ENCODE data around the gene SIGLECL1. TPM values are rescaled to one million over a fixed set of nuclear protein-coding genes. Genes with fewer than 3 reads are reported as not detected.

The SIGLECL1 gene
- total RNA-seq, 1 donor from 2014 or later, result not detected

DNA sequence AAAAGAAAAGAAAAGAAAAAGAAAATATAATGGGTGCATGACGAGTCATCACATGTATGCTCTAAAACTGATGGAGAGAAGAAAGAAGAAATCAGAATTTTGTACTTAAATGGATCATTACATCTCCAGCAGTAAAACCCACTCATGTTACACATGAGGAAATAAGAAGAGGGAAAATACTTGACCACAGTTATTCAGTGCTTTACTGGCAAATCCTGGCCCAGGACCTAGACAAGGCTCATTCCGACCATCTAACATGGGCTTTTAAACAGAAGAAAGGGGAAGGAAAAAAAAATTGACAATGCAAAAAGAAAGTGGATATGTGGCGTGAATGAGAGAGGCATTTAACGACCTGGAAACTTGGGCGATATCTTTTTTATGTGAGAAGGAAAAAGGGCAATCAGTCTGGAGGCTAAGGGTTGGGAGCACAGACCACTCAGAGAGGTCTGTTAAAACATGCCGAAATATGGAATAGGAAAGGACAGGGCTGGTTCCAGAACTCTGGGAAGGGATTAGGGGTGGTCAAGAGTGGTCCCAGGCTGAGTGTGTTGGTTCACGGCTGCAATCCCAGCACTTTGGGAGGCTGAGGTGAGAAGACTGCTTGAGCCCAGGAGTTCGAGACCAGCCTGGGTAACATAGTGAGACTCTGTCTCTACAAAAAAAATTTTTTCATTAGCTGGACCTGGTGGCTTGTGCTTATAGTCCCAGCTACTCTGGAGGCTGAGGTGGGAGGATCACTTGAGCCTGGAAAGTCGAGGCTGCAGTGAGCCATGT lies 1.6 kb downstream of the SIGLECL1 start:
- peak; percentile 8 for DNase-seq (ENCODE audit: low read depth)

DNA sequence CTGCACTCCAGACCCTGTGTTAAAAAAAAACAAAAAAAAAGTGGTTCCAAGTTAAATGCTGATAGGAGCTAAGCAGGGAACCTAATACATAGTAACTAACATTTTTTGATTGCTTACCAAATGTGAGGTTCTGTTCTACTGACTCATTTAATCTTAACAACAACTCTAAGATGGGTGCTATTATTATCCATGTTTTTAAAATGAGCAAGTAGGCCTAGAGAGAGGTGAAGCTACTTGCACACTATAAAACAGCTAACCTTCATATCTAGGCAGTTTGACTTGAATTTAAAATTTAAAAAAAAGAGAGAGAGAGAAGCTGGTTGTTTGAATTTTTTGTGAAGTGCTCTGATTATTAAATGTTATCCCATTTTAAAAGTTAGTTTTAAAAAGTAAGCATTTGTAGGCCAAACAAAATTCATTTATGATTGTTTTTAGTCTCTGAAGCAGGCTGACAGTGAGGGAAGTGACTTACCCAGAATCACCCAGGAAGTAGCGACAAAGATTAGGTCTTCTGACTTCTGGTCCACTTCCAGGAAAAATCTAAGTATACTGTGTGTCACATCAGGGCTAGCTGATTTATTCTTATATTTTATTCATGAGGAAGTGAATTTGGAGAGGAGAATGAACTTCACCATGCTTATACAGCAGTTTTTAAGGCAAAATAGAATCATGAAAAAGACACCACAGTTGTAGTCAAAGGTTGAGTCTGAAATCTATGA lies 2.4 kb downstream of the SIGLECL1 start:
- no peak for DNase-seq (ENCODE audit: low read depth)

DNA sequence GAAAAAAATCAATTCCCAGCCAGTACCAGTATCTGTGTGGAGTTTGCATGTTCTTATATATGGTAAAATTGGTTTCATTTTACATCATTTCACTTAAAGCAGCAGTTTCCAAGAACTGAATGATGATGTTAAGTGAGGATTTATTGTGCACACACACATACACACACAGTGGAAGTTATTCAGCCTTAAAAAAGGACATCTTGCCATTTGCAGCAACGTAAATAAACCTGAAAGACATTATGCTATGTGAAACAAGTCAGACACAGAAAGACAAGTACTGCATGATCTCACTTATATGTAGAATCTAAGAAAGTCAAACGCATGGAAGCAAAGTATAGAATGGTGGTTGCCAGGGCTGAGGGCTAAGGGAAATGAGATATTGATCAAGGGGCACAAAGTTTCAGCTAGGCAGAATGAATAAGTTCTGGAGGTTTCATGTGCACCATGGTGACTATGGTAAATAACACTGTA lies 5.3 kb downstream of the SIGLECL1 start:
- DNase-seq (ENCODE audit: low read depth), result no peak

DNA sequence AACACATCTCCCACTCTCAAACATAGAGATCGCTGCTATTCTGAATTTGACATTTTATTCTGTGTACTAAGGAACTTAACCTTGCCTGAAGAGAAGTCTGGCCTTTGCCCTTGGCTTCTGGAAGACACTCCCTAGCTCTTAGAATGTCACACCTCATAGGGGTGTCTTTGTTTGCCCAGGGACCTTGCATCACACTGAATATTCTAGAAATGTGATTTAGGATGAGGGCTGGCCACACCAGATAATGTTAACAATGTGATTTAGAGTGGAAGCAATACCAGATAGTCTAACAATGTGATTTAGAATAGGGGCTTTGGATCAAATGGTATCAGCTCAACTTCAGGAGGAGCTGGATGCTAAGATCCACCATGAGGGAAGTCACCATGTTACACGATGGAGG lies 6.6 kb downstream of the SIGLECL1 start:
- no peak for DNase-seq (ENCODE audit: low read depth)

DNA sequence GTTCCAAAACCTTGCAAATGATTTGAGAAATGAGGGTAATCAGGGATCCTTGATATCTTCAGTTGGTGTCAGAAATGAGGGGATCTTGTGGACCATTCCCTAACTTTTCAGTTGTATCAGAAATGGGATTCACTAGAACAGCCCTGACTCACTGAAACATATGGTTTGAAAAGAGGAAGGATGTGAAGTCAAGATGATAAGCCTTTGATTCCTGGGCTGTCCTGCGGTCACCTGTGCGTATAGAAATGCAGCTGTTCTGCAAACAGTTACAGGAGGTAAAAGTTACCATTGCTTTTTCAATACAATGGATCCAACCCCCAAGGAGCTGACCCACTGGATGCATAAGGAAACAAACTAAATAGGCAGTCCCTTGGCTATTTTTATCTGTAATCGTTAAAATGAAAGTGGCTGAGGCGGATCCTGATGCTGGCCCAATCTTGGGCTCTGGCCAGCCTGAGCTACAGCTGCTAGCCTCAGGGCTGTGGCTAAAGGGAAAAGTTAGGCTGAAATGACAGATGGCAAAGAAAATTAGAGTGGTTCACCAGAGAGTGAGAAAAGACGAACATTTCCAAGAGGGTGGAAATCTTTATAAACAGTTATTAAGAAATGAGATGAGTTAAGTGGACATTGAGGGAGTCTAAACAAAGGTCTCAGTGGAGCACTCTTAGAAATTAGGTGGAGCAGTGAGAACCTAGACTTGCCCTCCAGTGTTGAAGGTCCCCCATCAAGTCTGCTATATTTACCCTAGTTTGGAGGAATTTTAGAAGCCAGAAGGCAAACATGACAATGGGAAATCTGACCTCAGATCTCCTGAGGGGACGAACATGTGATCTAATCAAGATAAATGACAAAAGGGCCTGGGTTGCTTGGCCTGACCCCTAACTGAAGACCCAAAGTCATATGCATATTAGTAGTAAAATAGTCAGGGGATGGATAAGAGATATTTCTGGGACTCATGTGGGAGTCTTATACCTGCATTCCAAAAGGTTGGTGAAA lies 7.6 kb downstream of the SIGLECL1 start:
- DNase-seq (ENCODE audit: low read depth), result no peak

DNA sequence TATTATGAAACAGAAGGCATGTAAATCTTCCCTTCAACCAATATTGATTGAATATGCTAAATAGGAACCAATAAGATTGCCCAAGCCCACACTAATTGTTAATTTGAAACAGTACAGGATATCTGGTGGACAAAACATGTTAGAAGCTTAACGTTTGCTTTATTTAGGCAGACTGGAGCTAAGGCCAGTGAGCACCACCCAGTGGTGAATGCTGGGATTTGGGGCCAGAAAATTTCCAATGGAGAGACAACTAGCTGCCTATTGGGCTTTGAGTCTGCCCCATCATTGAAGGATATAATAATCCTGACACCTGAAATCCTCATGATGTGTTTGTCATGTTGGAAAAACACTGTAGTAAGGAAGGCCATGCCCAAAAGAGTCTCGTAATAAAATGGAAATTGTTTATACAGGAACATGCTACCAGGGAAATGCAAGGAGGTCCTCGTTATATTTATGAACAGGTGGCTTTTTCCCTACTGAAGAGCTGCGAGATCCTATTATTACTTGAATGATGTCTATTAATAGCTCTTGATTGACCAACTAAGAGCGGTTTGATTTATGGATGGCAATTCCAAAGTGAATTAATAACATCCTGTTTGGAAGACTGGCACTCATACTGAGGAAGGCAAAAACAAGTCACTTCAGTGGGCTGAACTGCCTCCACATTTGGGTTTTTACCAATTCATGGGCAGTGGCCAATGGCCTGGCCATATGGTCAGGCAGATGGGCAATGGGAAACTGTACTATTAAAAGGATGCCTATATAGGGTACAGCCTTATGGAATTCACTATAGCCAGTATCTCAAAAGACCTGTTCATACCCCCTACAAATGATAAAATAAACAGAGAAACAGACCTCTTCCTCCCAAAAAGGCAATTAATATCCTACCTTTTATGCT lies 8.7 kb downstream of the SIGLECL1 start:
- peak; percentile 18 for DNase-seq (ENCODE audit: low read depth)

DNA sequence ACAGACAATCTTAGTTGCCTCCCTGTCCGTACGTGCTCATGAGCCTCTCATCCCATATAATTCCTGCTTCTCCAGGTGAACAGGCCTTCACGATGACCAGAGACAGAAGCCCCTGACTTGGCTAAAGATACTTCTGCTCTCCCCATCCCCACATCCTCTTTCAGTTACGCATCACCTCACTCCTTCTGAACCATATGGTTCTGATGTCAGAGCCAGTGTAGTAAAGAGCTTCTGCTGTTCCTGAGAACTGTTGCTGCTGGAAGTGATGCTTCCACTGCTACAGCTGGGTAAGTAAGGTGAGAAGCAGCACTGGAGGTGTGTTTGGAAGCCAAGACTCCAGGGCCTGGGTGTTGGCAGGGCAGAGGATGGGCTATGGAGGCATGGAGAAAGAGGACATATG lies 12.9 kb downstream of the SIGLECL1 start:
- no peak for DNase-seq (ENCODE audit: low read depth)

DNA sequence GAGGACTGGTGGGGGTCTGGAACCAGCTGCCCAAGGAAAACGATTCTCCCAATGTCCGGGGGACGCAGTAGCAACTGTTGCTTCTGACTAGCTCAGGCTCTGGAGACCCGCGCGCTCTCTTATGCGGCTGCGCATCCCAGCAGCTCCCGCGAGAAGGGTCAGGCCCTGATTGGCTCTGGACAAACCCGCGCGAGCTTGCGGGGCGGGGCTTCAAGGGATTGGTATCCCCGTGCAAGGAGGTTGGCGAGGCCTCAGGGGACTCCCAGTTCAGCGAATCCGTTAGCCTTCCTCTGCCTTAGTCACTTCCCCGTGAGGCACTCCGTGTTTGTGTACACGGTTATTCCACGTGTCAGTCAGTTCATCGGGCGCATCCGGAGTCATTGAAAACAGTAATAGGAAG lies 20.2 kb downstream of the SIGLECL1 start:
- DNase-seq (ENCODE audit: low read depth), result no peak

DNA sequence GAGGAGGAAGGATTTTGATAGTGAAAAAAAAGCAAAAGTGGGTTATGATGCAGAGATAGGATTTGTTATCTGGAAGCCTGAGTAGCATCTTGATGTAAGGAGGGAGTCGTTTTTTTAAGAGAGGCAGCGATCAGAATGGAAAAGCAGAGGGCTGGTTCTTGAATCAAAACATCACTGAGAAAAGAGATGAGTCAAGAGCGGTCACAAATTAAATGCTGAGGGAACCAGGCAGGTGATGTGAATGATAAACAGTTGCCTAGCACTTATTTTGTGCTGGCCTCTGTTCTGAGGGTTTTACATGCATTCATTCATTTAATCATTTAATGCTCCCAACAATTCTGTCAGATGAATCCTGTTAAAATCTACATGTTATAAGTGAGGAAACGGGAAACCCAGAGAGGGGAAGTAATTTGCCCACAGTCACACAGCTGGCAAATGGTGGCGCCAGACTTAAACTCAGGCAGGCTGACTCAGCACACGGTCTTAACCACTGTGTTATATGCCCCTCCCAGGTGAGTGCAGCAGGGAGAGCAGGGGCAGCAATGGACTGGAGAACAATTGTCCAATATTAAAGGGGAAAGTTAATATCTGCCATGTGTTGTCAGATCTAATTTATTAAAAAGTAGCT lies 21.4 kb downstream of the SIGLECL1 start:
- no peak for DNase-seq (ENCODE audit: low read depth)

DNA sequence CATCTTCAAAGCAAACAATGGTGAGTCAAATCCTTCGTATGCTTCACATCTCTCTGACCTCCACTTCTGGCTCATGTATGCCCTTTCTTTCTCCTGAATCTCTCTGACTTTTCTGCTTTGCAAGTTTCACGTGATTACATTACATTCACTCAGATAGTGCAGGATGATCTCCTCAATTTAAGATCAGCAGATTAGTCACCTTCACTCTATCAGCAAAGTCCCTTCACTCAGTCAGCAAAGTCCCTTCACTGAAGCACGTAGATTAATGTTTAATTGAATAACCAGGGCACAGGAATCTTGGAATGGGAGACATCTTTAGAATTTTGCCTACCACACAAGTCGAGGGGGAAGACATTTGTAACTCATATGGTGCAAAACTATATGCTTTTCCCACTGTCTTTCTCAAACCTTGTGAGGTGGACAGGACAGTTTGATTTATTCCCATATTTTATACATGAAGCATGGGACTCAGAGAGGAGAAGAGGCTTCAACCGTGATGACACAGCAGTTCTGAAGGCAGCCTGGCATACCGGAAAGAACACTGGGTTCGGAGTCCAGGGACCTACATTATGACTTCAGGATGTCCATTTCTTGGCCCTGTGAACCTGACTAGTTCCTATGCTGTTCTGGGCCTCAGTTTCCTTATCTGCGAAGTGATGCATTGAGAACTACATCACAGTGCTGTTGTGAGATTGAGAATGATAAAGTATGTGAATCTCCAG lies 23.3 kb downstream of the SIGLECL1 start:
- no peak for DNase-seq (ENCODE audit: low read depth)

DNA sequence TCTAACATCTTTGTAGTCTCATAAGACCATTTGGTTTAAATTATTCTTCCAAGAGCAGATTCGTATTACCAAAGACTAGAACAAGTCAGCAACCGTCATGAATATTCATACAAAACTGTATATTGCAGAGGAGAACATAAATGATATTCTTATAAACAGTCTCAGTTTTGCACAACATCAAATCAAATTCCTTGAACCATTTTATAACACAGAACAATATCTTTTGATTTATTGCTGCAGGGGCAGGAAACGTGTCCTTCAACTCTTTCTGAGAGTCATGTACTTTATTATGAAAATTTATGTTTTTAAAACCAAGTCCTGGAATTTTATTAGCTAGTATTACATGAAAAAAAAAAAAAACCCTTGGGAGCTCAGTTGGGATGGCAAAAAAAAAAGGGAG lies 26.2 kb downstream of the SIGLECL1 start:
- DNase-seq (ENCODE audit: low read depth), result no peak

DNA sequence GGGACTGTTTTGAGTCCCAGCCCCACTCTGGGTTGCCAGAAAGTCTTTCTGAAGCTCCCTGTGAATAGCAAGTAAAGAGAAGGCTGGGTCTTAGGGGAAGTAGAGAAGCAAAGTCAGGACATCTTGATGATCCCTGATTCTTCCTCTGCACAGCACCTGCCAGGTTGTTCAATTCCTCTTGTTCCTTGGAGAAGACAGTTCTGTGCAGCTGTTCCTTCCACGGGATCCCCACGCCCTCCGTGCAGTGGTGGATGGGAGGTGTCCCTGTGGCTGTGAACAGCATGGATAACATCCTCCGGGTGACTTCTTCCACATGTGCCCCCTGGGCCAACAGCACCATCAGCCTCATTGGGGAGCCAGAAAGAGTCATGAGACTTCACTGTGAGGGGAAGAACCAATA lies 31.5 kb downstream of the SIGLECL1 start:
- no peak for DNase-seq (ENCODE audit: low read depth)

DNA sequence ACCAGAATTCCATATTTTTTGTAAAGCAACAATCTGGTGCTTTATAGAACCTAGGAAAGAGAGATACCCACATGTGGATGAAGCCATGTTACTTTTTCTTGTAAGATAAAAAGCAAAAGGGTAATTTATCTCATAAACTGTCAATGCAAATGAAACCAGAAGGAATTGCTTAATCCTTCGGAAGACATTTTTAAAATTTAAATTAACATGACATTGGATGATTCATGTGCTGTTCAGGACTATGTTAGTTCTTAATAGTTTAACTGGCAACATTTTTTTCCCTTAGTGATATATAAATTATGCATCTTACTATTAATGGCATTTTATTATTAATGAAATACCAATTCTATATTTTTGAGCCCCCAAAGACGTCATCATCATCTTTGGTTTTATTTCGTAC lies 34.8 kb downstream of the SIGLECL1 start:
- no peak for DNase-seq (ENCODE audit: low read depth)

DNA sequence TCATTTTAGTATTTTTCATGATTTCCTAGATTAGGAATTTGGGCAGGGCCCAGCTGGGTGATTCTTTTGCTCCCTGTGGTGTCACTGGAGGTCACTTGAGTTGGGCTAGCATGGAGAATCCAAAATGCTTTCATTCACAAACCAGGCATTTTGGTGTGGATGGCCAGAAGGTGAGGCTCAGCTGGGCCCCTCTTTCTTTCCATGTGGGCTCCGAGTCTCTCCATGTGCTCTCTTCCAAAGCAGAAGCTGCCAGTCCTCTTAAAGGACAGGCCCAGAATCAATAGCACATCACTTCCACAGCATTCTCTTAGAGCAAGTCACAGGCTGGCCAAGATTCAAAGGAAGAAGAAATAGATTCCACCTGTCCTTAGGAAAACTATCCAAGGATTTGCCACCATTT lies 38.8 kb downstream of the SIGLECL1 start:
- no peak for DNase-seq (ENCODE audit: low read depth)

DNA sequence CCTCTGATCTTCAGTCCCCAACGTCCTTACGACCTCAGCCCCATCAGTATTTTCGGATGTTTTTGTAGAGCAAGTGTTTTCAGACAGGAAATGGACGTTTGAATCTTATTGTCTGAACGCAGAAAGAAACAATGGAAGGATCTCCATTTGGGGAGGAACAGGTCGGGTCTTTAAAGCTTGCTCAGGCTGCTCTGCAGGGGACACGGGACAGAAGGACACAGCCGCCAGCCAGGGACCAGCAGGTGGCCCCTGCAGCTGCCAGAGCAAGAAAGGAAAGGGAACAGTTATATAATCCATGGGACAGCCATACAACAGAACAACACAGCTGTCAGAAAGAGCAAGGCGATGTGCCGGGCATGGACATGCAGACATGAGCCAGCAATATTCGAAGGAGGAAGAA lies 42.1 kb downstream of the SIGLECL1 start:
- no peak for DNase-seq (ENCODE audit: low read depth)

DNA sequence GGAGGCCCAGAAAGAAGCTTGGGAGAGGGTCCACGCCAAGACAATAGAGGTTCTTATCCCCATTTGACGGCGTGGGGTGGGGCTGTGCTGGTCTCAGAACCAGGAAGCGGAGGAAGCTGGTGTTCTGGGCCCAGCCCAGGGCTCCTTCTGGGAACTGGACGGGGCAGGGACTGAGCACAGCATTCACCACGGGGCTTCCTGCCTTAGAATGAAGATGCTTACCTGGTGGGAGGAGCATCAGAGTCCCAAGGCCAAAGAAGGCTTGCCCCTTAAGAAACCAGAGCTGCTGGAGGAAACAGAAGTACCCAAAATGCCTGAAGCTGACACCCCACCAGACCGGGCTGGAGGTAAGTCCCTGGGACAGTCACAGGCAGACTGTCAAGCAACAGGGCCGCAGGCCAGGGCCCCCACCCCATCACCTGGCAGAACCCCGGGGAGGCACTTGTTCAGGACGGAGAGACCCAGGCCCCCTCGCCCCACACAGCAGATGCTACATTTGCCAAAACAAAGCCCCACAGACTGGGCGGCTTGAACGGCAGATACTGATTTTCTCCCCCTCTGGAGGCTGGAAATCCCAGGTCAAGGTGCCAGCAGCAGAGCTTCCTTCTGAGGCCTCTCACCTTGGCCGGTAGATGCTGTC lies 42.8 kb downstream of the SIGLECL1 start:
- no peak for DNase-seq (ENCODE audit: low read depth)

DNA sequence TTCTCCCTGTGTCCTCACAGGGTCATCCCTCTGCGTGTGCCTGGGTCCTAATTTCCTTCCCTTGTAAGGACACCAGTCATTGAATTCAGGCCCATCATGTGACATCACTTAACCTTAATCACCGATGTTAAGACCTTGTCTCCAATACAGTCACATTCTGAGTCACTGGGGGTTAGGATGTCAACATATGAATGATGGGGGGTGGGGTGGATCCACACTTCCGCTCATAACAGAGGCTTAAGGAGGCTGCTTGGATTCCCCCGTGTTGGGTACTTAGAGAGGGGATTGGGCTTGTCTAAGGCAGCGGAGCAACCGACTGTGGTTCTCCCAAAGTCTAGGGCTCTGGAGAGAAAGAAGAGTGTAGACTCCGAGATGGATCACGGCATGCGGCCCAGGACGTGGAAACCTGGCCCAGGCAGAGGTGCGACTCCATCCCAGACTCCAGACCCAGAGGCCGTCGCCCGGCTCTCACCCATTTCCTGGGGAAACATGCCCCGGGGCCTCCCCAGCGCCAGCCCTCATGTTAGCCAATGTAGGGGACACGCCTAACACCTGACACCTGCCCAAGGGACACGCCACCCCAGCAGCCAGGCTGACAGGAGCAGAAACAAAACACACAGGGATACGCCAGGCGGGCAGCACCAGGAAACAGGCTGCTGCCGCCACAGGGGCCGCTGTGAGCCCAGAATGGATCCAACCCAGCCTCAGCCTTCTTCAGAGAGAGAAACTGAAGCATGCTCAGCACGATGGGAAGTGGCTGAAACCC lies 43.5 kb downstream of the SIGLECL1 start:
- no peak for DNase-seq (ENCODE audit: low read depth)

DNA sequence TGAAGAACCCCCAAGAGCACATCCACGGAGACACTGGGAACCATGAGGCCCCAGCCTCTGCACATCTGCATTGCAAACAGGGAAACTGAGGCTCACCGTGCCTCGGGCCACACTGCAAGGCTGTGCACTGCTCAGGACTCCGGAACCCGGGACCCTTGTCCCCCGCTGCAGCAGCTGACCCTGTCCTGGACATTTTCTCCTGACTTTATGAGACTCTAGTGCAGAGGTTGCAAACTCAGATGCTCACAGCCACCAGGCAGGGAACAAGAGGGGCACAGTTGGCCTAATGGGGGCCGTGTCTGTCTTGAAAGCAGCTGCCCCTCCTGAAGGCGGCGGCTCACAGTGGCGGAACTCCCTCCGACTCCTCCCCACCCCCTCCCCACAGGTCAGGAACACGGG lies 44.1 kb downstream of the SIGLECL1 start:
- DNase-seq (ENCODE audit: low read depth), result no peak

Measured in renal cortical epithelial cell (primary cell).